ENCODE data around the gene GPR25. TPM values are rescaled to one million over a fixed set of nuclear protein-coding genes. Genes with fewer than 3 reads are reported as not detected.

GPR25 gene
- total and polyA plus RNA-seq, 4 experiments from 2014 or later, result 7.7 to 66.5 (median 16.1) TPM

- no peaks in the 10 kb centered on the region for H3K27me3 ChIP-seq (ENCODE audit: insufficient read depth, low read length)
- Mint-ChIP-seq H3K36me3 (no peaks in the 10 kb centered on the region), H3K27ac (no peak overlapping the region), H3K4me1 (peaks cover 0 to 2% (median under 1%) of the 10 kb centered on the region in 4 donors), H3K4me3 (no peak overlapping the region), H3K9me3 (no peaks in the 10 kb centered on the region), H3K27me3 (peaks cover under 1 to 4% of the 10 kb centered on the region in 2 donors)
- no peak overlapping the region for H3K4me3 ChIP-seq (ENCODE audit: low read length in 2 of 2)
- POLR2A ChIA-PET (ENCODE audit: partially characterized antibody), result interaction anchor here (0.7 to 1.7 kb wide), 2 partner anchors 8 to 9 kb away, joined by 3 to 6 read pairs; no protein-coding TSS in a partner anchor
- CTCF ChIA-PET (ENCODE audit: partially characterized antibody), result no interaction called here
- H3K9me3 ChIP-seq (ENCODE audit: control insufficient read depth in 1 of 2, low read length in 2 of 2), result no peaks in the 10 kb centered on the region
- H3K36me3 ChIP-seq (ENCODE audit: insufficient read depth, low read length), result no peaks in the 10 kb centered on the region
- no peak for DNase-seq
- no peak overlapping the region for H3K27ac ChIP-seq (ENCODE audit: low read depth, low read length)
- no peaks in the 10 kb centered on the region for H3K4me1 ChIP-seq (ENCODE audit: insufficient read depth, low read length)
- intact Hi-C loops (cut with micrococcal nuclease), result loop anchor here (10.0 kb wide), 1 partner anchor 68 kb away; no protein-coding TSS in a partner anchor
These were observed 24.5 kb downstream of the GPR25 start for GRCh38 chr1:200897259-200897658.

GRCh38 chr1:200899015-200899386, 26.2 kb downstream of the GPR25 start:
- Mint-ChIP-seq H3K36me3 (no peaks in the 10 kb centered on the region), H3K27ac (no peak overlapping the region), H3K4me3 (no peak overlapping the region), H3K27me3 (peaks cover 0 to 4% of the 10 kb centered on the region in 2 donors), H3K9me3 (no peaks in the 10 kb centered on the region), H3K4me1 (no peaks in the 10 kb centered on the region)
- POLR2A ChIA-PET (ENCODE audit: partially characterized antibody), result no interaction called here
- Histone ChIP-seq H3K9me3 (ENCODE audit: control insufficient read depth in 1 of 2, low read length in 2 of 2) (no peaks in the 10 kb centered on the region), H3K36me3 (ENCODE audit: insufficient read depth, low read length) (no peaks in the 10 kb centered on the region), H3K27me3 (ENCODE audit: insufficient read depth, low read length) (no peaks in the 10 kb centered on the region), H3K4me3 (ENCODE audit: low read length in 2 of 2) (no peak overlapping the region), H3K4me1 (ENCODE audit: insufficient read depth, low read length) (no peaks in the 10 kb centered on the region), H3K27ac (ENCODE audit: low read depth, low read length) (no peak overlapping the region)
- CTCF ChIA-PET (ENCODE audit: partially characterized antibody), result no interaction called here
- no peak for DNase-seq
- intact Hi-C loops (cut with micrococcal nuclease), result loop anchor here (10.0 kb wide), 1 partner anchor 66 kb away; no protein-coding TSS in a partner anchor

GRCh38 chr1:200899451-200899915, 26.7 kb downstream of the GPR25 start:
- POLR2A ChIA-PET (ENCODE audit: partially characterized antibody), result no interaction called here
- no peaks in the 10 kb centered on the region for H3K27me3 ChIP-seq (ENCODE audit: insufficient read depth, low read length)
- H3K36me3 ChIP-seq (ENCODE audit: insufficient read depth, low read length), result no peaks in the 10 kb centered on the region
- peaks cover 0 to under 1% (median 0%) of the 10 kb centered on the region in 4 donors for H3K4me1 Mint-ChIP-seq
- H3K4me3 ChIP-seq (ENCODE audit: low read length in 2 of 2), result no peak overlapping the region
- H3K27ac ChIP-seq (ENCODE audit: low read depth, low read length), result no peak overlapping the region
- H3K4me3 Mint-ChIP-seq, result no peak overlapping the region
- H3K4me1 ChIP-seq (ENCODE audit: insufficient read depth, low read length), result peaks cover 1% of the 10 kb centered on the region
- no peak for DNase-seq
- peaks cover 0 to 4% of the 10 kb centered on the region in 2 donors for H3K27me3 Mint-ChIP-seq
- CTCF ChIA-PET (ENCODE audit: partially characterized antibody), result no interaction called here
- H3K27ac Mint-ChIP-seq, result no peak overlapping the region
- H3K36me3 Mint-ChIP-seq, result no peaks in the 10 kb centered on the region
- intact Hi-C loops (cut with micrococcal nuclease), result loop anchor here (10.0 kb wide), 1 partner anchor 65 kb away; no protein-coding TSS in a partner anchor
- H3K9me3 Mint-ChIP-seq, result no peaks in the 10 kb centered on the region
- no peaks in the 10 kb centered on the region for H3K9me3 ChIP-seq (ENCODE audit: control insufficient read depth in 1 of 2, low read length in 2 of 2)

- CTCF ChIA-PET (ENCODE audit: partially characterized antibody), result no interaction called here
These were observed 27.4 kb downstream of the GPR25 start for GRCh38 chr1:200899954-200900867.

GRCh38 chr1:200900877-200901276, 28.1 kb downstream of the GPR25 start:
- Mint-ChIP-seq H3K36me3 (no peaks in the 10 kb centered on the region), H3K4me3 (no peak overlapping the region), H3K27ac (no peak overlapping the region), H3K9me3 (no peaks in the 10 kb centered on the region), H3K4me1 (peaks cover 6 to 15% (median 9%) of the 10 kb centered on the region in 4 donors), H3K27me3 (peaks cover 0 to 6% of the 10 kb centered on the region in 2 donors)
- H3K36me3 ChIP-seq (ENCODE audit: insufficient read depth, low read length), result no peaks in the 10 kb centered on the region
- ChIA-PET CTCF (ENCODE audit: partially characterized antibody) (interaction anchor here (0.7 to 0.8 kb wide), 3 partner anchors 10 to 97 kb away, joined by 3 read pairs; no protein-coding TSS in a partner anchor), POLR2A (ENCODE audit: partially characterized antibody) (interaction anchor here (1.5 kb wide), 1 partner anchor 12 kb away, joined by 4 read pairs; no protein-coding TSS in a partner anchor)
- H3K4me1 ChIP-seq (ENCODE audit: insufficient read depth, low read length), result peaks cover 15% of the 10 kb centered on the region
- intact Hi-C loops (cut with micrococcal nuclease), result no loop called here
- no peaks in the 10 kb centered on the region for H3K27me3 ChIP-seq (ENCODE audit: insufficient read depth, low read length)
- H3K4me3 ChIP-seq (ENCODE audit: low read length in 2 of 2), result no peak overlapping the region
- H3K27ac ChIP-seq (ENCODE audit: low read depth, low read length), result no peak overlapping the region
- H3K9me3 ChIP-seq (ENCODE audit: control insufficient read depth in 1 of 2, low read length in 2 of 2), result no peaks in the 10 kb centered on the region
- DNase-seq, result no peak

More at GRCh38 chr1:200899954-200900867, 27.4 kb downstream of the GPR25 start:
- H3K27ac Mint-ChIP-seq, result no peak overlapping the region
- POLR2A ChIA-PET (ENCODE audit: partially characterized antibody), result interaction anchor here (1.5 kb wide), 1 partner anchor 12 kb away, joined by 4 read pairs; no protein-coding TSS in a partner anchor
- H3K27me3 Mint-ChIP-seq, result peaks cover 0 to 4% of the 10 kb centered on the region in 2 donors
- peaks cover under 1 to 8% (median 3%) of the 10 kb centered on the region in 4 donors for H3K4me1 Mint-ChIP-seq
- no peak overlapping the region for H3K4me3 Mint-ChIP-seq
- no peak overlapping the region for H3K4me3 ChIP-seq (ENCODE audit: low read length in 2 of 2)
- no peaks in the 10 kb centered on the region for H3K27me3 ChIP-seq (ENCODE audit: insufficient read depth, low read length)
- no peak for DNase-seq
- no peaks in the 10 kb centered on the region for H3K9me3 ChIP-seq (ENCODE audit: control insufficient read depth in 1 of 2, low read length in 2 of 2)
- H3K36me3 Mint-ChIP-seq, result no peaks in the 10 kb centered on the region
- intact Hi-C loops (cut with micrococcal nuclease), result loop anchor here (10.0 kb wide), 1 partner anchor 65 kb away; no protein-coding TSS in a partner anchor
- H3K27ac ChIP-seq (ENCODE audit: low read depth, low read length), result no peak overlapping the region
- no peaks in the 10 kb centered on the region for H3K36me3 ChIP-seq (ENCODE audit: insufficient read depth, low read length)
- H3K9me3 Mint-ChIP-seq, result no peaks in the 10 kb centered on the region
- peaks cover 8% of the 10 kb centered on the region for H3K4me1 ChIP-seq (ENCODE audit: insufficient read depth, low read length)

- Histone ChIP-seq H3K27me3 (ENCODE audit: insufficient read depth, low read length) (no peaks in the 10 kb centered on the region), H3K27ac (ENCODE audit: low read depth, low read length) (no peak overlapping the region), H3K9me3 (ENCODE audit: control insufficient read depth in 1 of 2, low read length in 2 of 2) (no peaks in the 10 kb centered on the region), H3K4me1 (ENCODE audit: insufficient read depth, low read length) (peaks cover 20% of the 10 kb centered on the region), H3K36me3 (ENCODE audit: insufficient read depth, low read length) (no peaks in the 10 kb centered on the region), H3K4me3 (ENCODE audit: low read length in 2 of 2) (no peak overlapping the region)
- CTCF ChIA-PET (ENCODE audit: partially characterized antibody), result interaction anchor here (0.7 to 0.8 kb wide), 3 partner anchors 11 to 98 kb away, joined by 3 read pairs; no protein-coding TSS in a partner anchor
- no peaks in the 10 kb centered on the region for H3K36me3 Mint-ChIP-seq
- no peak overlapping the region for H3K27ac Mint-ChIP-seq
- no peak overlapping the region for H3K4me3 Mint-ChIP-seq
- peaks cover 0 to 6% of the 10 kb centered on the region in 2 donors for H3K27me3 Mint-ChIP-seq
- intact Hi-C loops (cut with micrococcal nuclease), result no loop called here
- POLR2A ChIA-PET (ENCODE audit: partially characterized antibody), result interaction anchor here (1.5 kb wide), 1 partner anchor 13 kb away, joined by 4 read pairs; no protein-coding TSS in a partner anchor
- H3K4me1 Mint-ChIP-seq, result peaks cover 6 to 17% (median 10%) of the 10 kb centered on the region in 4 donors
- no peaks in the 10 kb centered on the region for H3K9me3 Mint-ChIP-seq
- no peak for DNase-seq
These were observed 28.6 kb downstream of the GPR25 start for GRCh38 chr1:200901350-200901749.

Measured in CD4-positive, alpha-beta memory T cell (primary cell).